T47D (cell line): ENCODE measurements around the gene PROX1.

Experiments
- DNase-seq, 2 experiments: peaks; one replicate each; pipeline versions ENCODE4 v3.0.0 to v3.0.0-alpha.2; 2011 to 2012; ENCODE audit warnings: low read depth in 1 of 2, low spot score in 1 of 2
- JUND ChIP-seq: IDR thresholded peaks from 2 replicates; pipeline ENCODE4 v1.6.1; 2012; ENCODE audit warnings: low read depth
- in situ Hi-C: cut with HindIII; loops from 2 replicates; pipeline ENCODE4 v1.10.0; 2016; ENCODE audit warnings: low sequenced_read_pairs, low pct_unique_long_range_greater_than_20kb

The PROX1 gene

DNA sequence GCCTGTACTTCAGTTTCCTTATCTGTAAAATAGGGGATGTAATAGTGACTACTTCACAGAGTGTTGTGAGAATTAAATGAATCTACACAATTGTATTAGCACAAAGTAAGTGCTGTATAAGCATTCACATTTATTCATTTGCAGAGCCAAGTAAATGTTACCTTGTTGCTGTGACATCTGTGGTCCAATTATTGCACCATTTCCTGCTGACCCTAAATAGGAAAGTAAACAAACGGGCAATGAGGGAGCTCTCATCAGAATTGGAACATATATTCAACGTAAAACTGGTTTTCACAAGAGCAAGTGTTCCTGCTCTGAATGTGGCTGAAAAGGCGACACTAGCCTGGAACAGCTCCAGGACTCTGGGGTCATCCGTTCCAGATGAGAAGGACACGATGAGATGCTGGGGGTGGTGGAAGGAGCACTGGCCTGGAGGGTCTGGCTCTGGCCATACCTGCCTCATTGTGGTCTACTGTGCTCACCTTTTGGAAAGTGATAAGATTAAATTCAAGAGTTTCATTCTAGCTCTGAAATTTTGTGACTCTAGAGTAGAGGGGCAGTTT, 34.5 kb downstream of the PROX1 start:
- no peak for TF ChIP-seq JUND
- in situ Hi-C loops: no loop called here
- no peak for DNase-seq

DNA sequence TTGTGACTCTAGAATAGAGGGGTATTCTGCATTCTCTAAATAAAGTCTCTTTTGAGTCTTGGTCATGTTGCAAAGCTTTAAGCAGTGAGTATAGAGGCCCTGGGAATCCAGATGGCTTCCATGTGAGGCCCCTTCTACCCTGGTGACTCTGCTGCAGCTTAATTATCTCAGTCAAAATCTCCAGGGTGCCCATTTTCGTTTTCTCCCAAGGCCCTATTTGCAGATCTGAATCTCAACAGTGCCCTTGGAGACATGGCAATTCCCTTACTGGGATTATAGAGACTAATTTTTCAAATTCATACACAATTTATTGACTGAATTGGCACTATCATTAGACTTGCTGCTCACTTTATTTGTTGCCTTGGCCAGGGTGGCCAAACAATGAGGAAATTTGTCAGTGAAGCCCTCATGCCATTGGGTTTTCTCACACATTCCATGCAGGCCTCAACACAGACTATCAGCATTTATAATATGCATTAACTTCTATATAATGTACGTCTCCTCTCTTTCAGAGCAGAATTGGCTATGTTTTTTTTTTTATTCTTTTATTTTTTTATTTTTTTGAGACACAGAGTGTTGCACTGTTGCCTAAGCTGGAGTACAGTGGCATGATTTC, 35.1 kb downstream of the PROX1 start:
- no peak for TF ChIP-seq JUND
- DNase-seq: no peak
- in situ Hi-C loops: no loop called here

DNA sequence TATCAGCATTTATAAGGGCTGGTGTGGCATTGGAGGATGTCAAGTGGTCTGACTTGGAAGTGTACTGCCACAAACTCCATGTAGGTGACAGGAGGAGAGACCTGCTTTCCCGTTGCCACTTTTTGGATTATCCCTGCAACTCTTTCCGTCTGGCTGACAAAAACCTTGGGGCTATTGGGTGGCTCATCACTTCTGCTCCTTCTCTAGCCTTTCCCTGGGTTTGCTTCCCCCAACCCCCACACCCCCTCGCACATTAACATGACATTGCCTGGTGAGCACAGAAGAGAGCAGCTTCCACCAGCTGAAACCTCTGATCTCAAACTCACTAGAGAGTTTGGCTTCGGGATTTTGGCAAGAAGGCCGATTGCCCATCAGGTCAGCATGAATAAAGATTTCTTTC, 39.2 kb downstream of the PROX1 start:
- DNase-seq: no peak
- in situ Hi-C loops: no loop called here
- TF ChIP-seq JUND: no peak

DNA sequence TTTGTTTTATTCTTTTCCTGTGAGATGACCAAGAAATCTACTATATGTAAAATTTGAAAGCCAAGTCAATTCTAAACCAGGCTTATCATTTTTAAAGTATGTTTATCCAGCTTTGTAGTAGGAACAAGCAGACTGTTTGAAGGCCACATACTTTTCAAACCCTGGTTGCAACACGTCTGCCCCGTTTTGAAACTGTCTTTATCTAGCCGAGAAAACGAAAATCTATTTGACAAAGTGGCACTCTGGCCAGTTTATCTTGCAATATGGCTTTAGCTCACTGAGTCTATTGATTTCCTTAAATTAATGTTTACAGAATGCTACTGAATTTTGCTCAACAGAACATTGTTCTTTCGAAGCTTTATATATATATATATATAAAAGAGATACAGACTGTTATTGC, 39.7 kb downstream of the PROX1 start:
- in situ Hi-C loops: no loop called here
- no peak for TF ChIP-seq JUND
- no peak for DNase-seq

DNA sequence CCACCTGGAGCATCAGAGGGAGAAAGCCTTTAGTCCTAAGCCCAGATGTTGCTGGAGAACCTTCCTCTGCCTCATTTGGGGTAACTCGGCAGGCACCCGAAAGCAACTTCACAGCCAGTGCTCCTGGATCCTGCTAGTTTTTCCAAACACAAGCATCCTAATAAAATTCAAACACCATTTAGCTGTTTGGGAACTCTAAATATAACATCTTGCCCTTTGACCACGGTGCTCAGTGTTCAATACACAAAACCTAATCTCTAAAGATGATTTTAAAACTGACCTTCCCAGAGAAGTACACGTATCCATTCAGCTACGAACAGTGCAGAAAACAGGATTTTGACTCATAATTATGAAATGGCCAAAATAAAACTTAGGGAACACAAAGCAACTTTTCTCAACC, 40.3 kb downstream of the PROX1 start:
- no peak for TF ChIP-seq JUND
- no peak for DNase-seq
- in situ Hi-C loops: no loop called here

DNA sequence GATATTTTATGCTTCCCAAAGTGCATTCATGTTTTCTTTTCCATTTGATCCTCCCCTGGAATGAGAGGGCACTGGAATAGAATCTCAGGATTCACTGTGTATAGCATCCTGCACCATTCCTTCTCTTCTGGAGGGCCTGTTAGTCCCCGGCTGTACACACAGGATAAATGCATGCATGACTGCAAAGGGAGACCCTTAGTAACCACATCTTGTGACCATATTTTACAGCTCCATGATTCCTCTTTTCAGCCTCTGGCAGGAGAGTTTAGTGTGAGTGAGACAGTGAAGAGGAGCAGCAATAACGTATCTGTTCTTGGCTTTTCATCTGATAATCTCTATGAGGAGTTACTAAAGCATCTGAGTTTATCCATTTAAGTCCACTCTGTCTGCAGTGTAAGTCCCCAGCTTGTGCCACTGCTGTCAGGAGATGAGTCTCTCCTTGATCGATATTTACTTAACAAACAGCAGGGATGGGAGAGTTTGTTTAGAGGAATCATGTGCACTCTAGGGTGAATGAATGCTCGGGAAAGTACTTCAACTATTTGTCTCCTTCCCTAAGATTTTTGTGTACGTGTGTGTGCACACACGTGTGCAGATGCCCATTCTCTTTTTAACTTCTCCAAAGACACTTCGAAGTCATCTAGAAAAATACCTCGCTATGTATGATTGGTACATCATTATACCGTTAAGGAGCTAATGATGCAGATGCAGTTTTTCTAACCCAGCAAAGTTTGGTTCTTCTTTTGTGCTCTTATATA, 41.1 kb downstream of the PROX1 start:
- TF ChIP-seq JUND: no peak
- no peak for DNase-seq
- in situ Hi-C loops: no loop called here

DNA sequence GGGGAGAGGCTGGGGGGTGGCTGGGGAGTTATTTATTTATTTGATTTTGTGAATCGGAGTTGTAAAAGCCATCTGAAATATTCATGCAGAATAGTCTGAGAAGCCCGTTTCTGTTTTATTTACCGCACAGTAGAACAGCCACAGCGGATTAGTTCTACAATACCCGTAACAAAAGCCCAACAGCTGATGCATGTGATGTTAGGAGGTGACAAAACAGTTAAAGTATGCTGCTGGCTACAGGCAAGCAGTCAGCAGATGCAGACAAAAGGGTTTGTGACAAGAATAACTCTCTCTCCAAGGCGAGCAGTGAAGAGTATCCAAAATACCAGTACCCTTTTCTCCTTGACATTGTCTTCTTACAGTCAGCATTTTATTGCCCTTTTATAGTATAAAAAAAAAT, 42.0 kb downstream of the PROX1 start:
- TF ChIP-seq JUND: no peak
- in situ Hi-C loops: no loop called here
- DNase-seq: no peak

DNA sequence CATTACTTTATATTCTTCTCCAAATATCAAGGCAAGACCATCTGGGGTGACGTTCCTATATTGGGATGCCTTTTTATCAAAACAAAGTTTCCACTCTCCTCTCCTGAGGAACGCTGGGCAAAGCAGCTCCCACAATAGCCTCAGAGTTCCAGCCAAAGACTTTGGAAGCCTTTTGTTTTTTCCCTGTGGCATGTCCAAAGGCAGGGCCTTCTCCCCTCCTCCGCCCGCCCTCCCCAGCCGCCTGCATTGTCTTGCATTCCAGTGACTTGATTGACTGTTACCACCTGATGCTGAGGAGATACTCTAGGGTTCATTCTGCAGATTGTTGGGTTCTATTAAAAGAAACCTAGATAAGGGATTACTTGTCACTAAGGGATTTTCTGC, 43.5 kb downstream of the PROX1 start:
- no peak for DNase-seq
- TF ChIP-seq JUND: no peak
- in situ Hi-C loops: no loop called here

DNA sequence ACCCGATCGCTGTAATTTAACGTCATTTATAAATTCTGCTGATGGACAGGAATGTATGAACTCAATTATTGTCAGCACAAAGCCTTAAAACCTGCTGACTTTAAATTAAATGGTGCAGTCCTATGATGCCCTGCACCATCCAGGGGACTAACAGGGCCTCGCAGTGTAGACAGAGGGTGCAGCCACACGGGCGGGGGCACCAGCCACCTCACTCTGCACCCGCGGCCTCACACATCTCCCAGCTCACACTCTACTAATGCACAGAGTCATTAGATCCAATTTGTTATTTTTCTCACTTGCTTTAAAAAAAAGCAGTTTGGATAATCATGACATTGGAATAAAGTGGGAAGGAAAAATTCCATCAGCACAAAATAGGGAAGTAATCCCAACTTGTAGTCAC, 49.7 kb downstream of the PROX1 start:
- in situ Hi-C loops: no loop called here
- no peak for DNase-seq
- no peak for TF ChIP-seq JUND

DNA sequence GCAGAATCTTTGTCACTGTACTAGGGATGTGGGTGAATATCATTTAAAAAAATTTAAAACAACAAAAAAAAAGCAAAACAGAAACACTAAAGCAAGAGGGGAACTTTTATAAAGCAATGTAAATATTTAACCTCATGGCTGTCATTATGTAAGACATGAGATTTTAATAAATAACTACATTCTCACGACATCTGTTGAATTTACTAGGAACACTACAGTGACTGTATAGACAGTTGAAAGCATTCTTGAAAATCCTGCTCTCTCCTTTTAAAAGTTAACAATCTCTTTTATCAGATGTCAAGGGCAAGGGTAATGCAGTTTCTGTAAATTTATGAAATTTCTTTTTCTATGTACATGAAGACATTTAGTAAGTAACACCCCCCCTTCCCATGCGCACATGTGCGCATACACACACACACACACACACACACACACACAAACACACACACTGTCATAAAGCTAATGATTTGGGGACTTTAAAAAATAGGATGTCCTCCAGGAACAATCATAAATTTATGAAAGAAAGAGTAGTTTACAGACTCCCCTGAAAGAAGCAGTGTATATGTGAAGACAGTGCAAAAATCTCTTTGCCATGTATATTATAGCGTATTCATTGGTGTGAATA, 51.7 kb downstream of the PROX1 start:
- no peak for TF ChIP-seq JUND
- DNase-seq: no peak
- in situ Hi-C loops: no loop called here

DNA sequence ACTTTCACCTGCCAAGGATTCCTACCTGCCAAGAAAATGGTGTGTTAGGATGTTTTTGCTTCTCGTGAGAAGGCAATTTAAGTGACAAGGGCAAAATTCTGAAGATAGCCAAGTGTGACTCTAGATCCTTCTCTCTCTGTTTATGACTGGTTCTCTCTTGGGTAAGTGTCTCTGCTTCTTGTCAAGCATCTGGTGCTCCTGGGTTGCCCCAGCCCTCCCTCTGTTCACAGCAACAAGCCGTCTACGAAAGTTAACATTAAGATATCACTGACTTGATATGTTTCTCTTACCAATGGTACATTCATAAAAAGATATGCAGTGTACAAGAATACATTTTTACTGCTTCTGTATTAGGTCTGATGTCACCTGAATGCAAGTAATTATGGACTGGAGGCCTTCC, 55.4 kb downstream of the PROX1 start:
- TF ChIP-seq JUND: no peak
- in situ Hi-C loops: no loop called here
- no peak for DNase-seq

DNA sequence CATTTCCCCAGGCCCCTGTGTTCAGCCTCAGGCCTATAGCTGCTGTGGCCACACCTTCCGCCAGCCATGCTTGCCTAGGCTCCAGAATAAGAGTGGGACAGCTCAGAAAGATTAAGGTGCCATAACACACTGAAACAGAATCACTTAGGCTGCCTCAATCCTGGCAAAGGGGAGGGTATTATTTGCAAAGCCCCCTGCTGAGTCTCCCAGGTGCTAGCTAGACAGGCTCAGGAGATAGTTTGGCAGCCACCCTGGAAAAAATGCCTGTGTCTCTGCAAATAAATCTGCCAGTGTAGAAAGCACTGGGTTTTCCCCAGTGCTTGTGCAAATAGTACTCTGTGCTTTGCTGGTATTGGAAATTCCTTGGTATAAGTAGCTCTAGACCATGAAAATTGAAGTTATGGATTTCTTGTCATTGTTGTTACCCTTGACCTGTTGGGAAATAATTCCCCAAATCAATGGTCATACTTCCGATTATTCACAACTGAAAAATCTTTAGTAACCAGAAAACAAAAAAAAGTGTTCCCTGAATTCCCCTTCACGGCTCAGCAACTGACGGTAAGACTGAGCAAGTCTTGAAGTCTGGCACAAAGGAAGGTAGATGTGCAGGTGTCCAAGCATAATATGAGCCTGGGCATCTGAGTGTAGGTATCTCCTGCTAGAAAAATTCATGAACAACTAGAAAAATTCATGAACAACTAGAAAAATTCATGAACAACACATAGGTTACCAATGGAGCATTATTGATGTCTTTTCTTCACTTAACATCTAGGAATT, 56.9 kb downstream of the PROX1 start:
- in situ Hi-C loops: no loop called here
- no peak for DNase-seq
- TF ChIP-seq JUND: no peak
